ENCODE data around the gene CAMTA1. TPM values are rescaled to one million over a fixed set of nuclear protein-coding genes. Genes with fewer than 3 reads are reported as not detected.

The CAMTA1 gene
- total and polyA plus RNA-seq, 12 donors: 123 to 265 (median 142) TPM

- peak overlapping the region in 4 of 10 donors; percentile 2 to 76 (median 50) for H3K27ac ChIP-seq
- peaks cover 0 to 4% (median 0%) of the 10 kb centered on the region in 9 donors for H3K36me3 ChIP-seq
- TF ChIP-seq CTCF (IDR thresholded peaks at IDR 0.05): no peak
- intact Hi-C loops (cut with DNase I): loop anchor here in 8 of 10 donors (5.0 to 10.0 kb wide), 6 partner anchors 88 to 405 kb away; no protein-coding TSS in a partner anchor
- ATAC-seq (no peak), DNase-seq (no peak)
- H3K4me3 ChIP-seq: no peak overlapping the region
- H3K27me3 ChIP-seq: no peaks in the 10 kb centered on the region
- 74 to 76% methylated on average over 4 of the region's 4 CpGs for WGBS, 2 donors
- H3K9me3 ChIP-seq: no peaks in the 10 kb centered on the region
- H3K4me1 ChIP-seq: peaks cover 0 to 82% (median 58%) of the 10 kb centered on the region in 9 donors
These were observed 14.2 kb downstream of the CAMTA1 start for GRCh38 chr1:6799499-6799898.

- ATAC-seq (peak in 1 of 8 donors; percentile 9), DNase-seq (no peak)
- intact Hi-C loops (cut with DNase I): no loop called here
- Histone ChIP-seq H3K4me3 (no peak overlapping the region), H3K9me3 (no peaks in the 10 kb centered on the region), H3K27me3 (no peaks in the 10 kb centered on the region), H3K36me3 (peaks cover 0 to 4% (median 0%) of the 10 kb centered on the region in 9 donors), H3K4me1 (peaks cover 0 to 82% (median 57%) of the 10 kb centered on the region in 9 donors), H3K27ac (peak overlapping the region; percentile 1 to 77 (median 46))
- WGBS, 2 donors: 24 to 29% methylated on average over 4 of the region's 4 CpGs
- TF ChIP-seq CTCF (IDR thresholded peaks at IDR 0.05): no peak
These were observed 15.5 kb downstream of the CAMTA1 start for GRCh38 chr1:6800745-6801144.

- no peaks in the 10 kb centered on the region for H3K27me3 ChIP-seq
- WGBS, 2 donors: 47 to 58% methylated on average over 2 of the region's 2 CpGs
- no peak overlapping the region for H3K4me3 ChIP-seq
- no peak for TF ChIP-seq CTCF (IDR thresholded peaks at IDR 0.05)
- H3K9me3 ChIP-seq: no peaks in the 10 kb centered on the region
- intact Hi-C loops (cut with DNase I): no loop called here
- DNase-seq: no peak
- ATAC-seq: peak in 6 of 8 donors; percentile 43 to 72 (median 68)
- peak overlapping the region; percentile 1 to 77 (median 46) for H3K27ac ChIP-seq
- peaks cover 0 to 82% (median 57%) of the 10 kb centered on the region in 9 donors for H3K4me1 ChIP-seq
- H3K36me3 ChIP-seq: peaks cover 0 to 4% (median 0%) of the 10 kb centered on the region in 9 donors
These were observed 15.9 kb downstream of the CAMTA1 start for GRCh38 chr1:6801199-6801598.

- intact Hi-C loops (cut with DNase I): no loop called here
These were observed 16.7 kb downstream of the CAMTA1 start for GRCh38 chr1:6801966-6802365.

More at GRCh38 chr1:6801966-6802365, 16.7 kb downstream of the CAMTA1 start:
- Histone ChIP-seq H3K4me3 (no peak overlapping the region), H3K27ac (peak overlapping the region in 8 of 10 donors; percentile 22 to 77 (median 54)), H3K4me1 (peaks cover 0 to 82% (median 59%) of the 10 kb centered on the region in 9 donors), H3K36me3 (peaks cover 0 to 3% (median 0%) of the 10 kb centered on the region in 9 donors), H3K27me3 (no peaks in the 10 kb centered on the region), H3K9me3 (no peaks in the 10 kb centered on the region)
- ATAC-seq (peak; percentile 44 to 74 (median 62)), DNase-seq (peak in 1 of 2 donors; percentile 21)
- WGBS, 2 donors: 40 to 43% methylated on average over 3 of the region's 3 CpGs
- no peak for TF ChIP-seq CTCF (IDR thresholded peaks at IDR 0.05)
